HFF-Myc (cell line): Measurements from ENCODE around the gene CNBP.

Experiments
- DNase-seq: peaks from one replicate; pipeline ENCODE4 v3.0.0-alpha.2; 2011; ENCODE audit warnings: low read depth; ENCODE audit errors: extremely low read depth
- H3K4me3 ChIP-seq: replicated peaks from 2 replicates; pipeline ENCODE4 v1.5.1; 2011; ENCODE audit warnings: low read depth, mild to moderate bottlenecking, control low read depth, low read length
- TF ChIP-seq, protein P1 (sequence below): IDR thresholded peaks from 2 replicates; pipeline ENCODE4 v1.5.1; 2012; ENCODE audit warnings: mild to moderate bottlenecking, low read depth, low read length, control low read depth; ENCODE audit errors: missing control alignments

The CNBP gene

DNA sequence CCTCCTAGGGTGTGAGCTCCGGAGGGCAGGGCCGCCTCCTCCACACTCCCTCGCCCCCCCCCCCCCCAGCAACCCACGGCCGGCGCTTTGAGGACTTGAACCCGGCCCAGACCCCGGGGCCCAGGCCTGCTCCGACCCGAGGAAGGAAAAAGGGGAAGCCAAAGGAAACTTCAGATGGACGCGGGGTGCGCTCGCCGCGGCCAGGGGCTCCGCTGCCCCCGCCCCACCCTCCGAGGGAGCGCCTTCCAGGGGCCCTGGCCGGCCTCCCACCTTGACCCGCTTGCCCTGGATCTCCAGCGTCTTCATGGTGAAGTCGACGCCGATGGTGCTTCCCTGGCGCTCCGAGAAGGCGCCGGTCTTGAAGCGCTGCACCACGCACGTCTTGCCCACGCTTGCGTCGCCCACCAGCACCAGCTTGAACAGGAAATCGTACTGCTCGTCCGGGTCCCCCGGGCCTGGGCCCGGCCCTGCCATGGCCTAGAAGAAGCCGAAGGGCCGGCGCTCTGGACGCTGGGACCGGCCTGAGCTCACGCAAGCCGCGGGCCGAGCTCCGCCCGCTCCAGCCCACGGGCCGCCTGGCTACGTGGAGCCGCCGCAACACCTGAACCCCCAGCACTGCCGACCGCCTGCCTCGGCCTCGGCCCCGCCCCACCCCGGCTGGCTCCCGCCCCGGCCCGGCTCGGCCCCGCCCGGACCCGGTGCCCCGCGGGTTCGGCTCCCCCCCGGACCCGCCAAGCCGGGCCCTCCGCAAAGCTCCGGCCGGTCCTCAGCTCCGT is 62.5 kb downstream of the CNBP start:
- peak overlapping the region; percentile 70 for H3K4me3 ChIP-seq
- no peak for DNase-seq

DNA sequence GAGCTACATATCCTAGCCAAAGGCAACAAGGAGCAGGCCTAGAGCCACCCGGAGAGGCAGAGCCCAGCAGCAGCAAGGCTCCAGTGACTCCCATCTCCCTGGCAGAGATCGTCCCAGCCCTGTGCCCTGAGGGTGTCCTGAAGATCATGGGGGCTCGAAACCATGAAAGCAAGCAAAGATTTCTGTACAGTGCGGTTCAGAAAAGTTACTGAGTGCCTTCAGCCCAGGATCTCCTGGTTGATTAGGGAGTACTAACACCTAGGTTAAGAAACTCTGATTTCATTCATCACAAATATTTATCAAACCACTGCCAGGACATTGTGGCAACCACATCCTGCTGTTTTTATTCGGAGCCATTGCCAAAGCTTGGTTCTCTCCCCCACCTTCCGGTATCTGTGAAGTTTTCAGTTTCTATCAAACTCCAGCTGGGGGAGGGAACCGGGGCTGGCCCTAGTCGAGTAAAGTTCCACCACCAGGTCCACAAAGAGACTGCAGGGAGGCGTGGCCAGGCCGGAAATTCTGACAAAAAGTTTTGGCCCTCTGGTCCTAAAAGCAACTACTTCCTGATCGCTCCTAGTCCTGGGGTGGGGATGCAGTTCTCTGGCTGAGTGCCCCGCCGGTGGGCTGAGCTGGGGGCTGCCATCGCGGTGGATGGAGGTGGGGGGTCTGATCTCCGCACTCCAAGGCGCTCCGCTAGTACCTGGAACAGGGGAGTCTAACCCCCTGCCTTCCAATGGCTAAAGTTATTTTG is 63.3 kb downstream of the CNBP start:
- TF ChIP-seq, protein P1, sequence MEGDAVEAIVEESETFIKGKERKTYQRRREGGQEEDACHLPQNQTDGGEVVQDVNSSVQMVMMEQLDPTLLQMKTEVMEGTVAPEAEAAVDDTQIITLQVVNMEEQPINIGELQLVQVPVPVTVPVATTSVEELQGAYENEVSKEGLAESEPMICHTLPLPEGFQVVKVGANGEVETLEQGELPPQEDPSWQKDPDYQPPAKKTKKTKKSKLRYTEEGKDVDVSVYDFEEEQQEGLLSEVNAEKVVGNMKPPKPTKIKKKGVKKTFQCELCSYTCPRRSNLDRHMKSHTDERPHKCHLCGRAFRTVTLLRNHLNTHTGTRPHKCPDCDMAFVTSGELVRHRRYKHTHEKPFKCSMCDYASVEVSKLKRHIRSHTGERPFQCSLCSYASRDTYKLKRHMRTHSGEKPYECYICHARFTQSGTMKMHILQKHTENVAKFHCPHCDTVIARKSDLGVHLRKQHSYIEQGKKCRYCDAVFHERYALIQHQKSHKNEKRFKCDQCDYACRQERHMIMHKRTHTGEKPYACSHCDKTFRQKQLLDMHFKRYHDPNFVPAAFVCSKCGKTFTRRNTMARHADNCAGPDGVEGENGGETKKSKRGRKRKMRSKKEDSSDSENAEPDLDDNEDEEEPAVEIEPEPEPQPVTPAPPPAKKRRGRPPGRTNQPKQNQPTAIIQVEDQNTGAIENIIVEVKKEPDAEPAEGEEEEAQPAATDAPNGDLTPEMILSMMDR, result no peak

More for the DNA sequence above, 62.5 kb downstream of the CNBP start:
- TF ChIP-seq, protein P1, result no peak

DNA sequence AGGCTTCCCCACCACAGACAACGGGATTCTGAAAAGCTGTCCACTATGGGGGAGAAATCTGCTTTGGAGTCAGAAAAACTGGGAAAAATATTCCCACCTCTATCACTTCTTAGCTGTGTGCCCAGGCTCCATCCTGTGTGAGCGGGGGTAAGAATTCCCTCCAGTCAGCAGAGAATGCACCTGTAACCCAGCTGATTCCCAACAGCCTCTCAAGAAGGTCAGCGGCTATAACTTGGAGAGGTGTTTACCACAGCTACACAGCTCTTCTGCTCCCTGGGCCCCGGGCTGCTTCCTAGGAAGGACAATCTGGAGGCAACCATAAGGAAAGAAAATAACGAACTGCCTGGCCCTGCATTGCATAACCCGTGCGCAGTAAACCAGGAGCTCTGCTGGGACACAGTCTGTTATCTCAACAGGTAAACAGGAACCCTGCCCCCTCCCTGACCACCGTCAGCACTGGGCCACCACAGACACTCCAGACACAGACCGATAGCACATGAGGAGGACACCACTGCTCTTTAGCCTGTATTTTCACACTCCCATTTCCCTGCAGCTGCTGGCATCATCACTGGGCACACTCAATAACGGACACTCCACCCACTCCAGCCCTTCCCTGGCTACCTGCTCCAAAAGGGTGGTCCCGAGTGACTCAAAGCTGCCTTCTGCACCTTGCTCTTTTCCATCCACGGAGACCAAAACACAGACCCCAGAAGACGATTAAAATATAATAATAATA is 64.2 kb downstream of the CNBP start:
- peak overlapping the region; percentile 70 for H3K4me3 ChIP-seq
- TF ChIP-seq, protein P1, result no peak
- DNase-seq, result no peak

More for the DNA sequence above, 63.3 kb downstream of the CNBP start:
- DNase-seq, result peak; percentile 83
- peak overlapping the region; percentile 70 for H3K4me3 ChIP-seq

DNA sequence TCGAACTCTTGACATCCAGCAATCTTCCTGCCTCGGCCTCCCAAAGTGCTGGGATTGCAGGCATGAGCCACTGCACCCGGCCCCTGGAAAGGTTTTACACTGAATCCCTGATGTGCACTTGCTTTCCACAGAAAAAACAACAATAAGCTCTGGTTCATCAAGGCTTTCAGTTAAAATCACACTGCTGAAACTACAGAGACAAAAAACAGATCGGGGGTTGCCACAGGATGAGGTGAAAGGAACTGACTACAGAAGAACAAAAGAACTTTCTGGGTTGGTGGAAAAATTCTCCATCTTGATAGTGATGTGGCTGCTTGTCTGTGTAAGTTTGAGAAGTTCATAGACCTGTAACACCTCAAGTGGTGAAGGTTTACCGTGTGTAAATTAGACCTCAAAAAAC is 65.0 kb downstream of the CNBP start:
- H3K4me3 ChIP-seq, result peak overlapping the region; percentile 70; the same call in 1 of the 2 replicates
- TF ChIP-seq, protein P1, result no peak
- no peak for DNase-seq
